CD4-positive, alpha-beta T cell treated with Interleukin-2 at 100 ng/mL for 4 hours (primary cell): ENCODE results near the gene C7orf33.

ENCODE experiments used
- DNase-seq: peaks from one replicate; pipeline ENCODE4 v3.0.0-alpha.2; 2020; ENCODE audit warnings: low spot score

The C7orf33 gene

GRCh38 chr7:148628011-148628410, 37.4 kb downstream of the C7orf33 start:
- no peak for DNase-seq

- no peak for DNase-seq
These were observed 39.5 kb downstream of the C7orf33 start for GRCh38 chr7:148630078-148630477.

GRCh38 chr7:148633761-148634160, 43.2 kb downstream of the C7orf33 start:
- DNase-seq, result no peak

GRCh38 chr7:148637094-148637493, 46.5 kb downstream of the C7orf33 start:
- DNase-seq, result no peak

GRCh38 chr7:148645898-148646297, 55.3 kb downstream of the C7orf33 start:
- DNase-seq, result no peak

GRCh38 chr7:148650232-148650858, 59.8 kb downstream of the C7orf33 start:
- no peak for DNase-seq

- no peak for DNase-seq
These were observed 62.2 kb downstream of the C7orf33 start for GRCh38 chr7:148652773-148653172.

- no peak for DNase-seq
These were observed 67.4 kb downstream of the C7orf33 start for GRCh38 chr7:148657929-148658328.

GRCh38 chr7:148661471-148661870, 70.9 kb downstream of the C7orf33 start:
- DNase-seq, result no peak

- no peak for DNase-seq
These were observed 72.1 kb downstream of the C7orf33 start for GRCh38 chr7:148662646-148663045.

GRCh38 chr7:148664324-148664723, 73.8 kb downstream of the C7orf33 start:
- DNase-seq, result no peak

- DNase-seq, result no peak
These were observed 74.7 kb downstream of the C7orf33 start for GRCh38 chr7:148665221-148665620.
